ENCODE data around the gene SRMS.

DNA sequence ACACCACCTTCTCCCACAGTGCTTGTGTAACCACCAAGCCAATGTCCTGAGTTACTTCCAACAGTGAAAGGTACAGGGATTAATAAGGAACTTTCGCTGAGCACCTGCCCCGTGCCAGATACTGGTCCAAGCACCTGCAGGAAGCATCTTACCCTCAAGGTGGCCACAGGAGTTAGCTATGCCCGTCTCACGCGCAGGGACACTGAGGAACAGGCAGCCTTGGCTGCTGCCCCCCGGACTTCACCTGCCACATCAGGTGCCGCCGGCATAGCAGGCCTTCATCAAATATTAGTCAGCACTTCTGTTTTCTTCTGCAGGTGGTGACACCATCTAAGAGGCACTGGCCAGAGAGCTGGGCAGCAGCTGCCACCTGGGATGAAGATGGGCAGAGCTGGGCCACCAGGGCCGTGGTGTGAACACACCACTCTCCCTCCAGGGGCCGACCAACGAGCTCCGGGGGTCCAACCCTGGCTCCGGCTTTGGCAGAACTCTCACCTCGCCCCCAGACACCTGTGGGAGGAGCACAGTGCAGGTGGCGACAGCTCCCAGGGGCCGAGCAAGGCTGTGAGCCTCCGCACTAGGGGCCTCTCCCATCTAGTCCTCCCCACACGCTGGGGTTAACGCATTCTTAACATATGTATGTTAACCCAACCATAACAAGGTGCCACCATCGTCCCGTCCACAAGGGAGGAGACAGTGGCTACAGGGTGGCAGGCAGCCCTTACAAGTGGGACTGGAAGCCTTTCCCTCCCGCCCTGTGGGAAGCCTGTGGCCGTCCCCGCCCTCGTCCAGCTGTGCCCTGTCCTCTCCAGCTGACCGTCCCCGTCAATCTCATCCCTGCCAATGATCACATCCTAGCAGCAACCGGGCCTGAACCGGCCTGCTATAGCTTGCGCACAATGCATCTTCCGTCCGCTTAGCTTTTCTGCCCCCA lies 29.9 kb downstream of the SRMS start:
- TF ChIP-seq, protein P1, sequence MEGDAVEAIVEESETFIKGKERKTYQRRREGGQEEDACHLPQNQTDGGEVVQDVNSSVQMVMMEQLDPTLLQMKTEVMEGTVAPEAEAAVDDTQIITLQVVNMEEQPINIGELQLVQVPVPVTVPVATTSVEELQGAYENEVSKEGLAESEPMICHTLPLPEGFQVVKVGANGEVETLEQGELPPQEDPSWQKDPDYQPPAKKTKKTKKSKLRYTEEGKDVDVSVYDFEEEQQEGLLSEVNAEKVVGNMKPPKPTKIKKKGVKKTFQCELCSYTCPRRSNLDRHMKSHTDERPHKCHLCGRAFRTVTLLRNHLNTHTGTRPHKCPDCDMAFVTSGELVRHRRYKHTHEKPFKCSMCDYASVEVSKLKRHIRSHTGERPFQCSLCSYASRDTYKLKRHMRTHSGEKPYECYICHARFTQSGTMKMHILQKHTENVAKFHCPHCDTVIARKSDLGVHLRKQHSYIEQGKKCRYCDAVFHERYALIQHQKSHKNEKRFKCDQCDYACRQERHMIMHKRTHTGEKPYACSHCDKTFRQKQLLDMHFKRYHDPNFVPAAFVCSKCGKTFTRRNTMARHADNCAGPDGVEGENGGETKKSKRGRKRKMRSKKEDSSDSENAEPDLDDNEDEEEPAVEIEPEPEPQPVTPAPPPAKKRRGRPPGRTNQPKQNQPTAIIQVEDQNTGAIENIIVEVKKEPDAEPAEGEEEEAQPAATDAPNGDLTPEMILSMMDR (IDR thresholded peaks at IDR 0.05 in 4 of 5, conservative IDR thresholded peaks at IDR 0.05 in 1 of 5): no peak
- no peak for TF ChIP-seq POLR2A (IDR thresholded peaks at IDR 0.05)

Measured in gastrocnemius medialis (tissue), 4 donors.